HG02610 (cell line): ENCODE measurements around the gene FAM168A.

Source experiments
- ATAC-seq: cut with Tn5 transposase; IDR thresholded peaks from one replicate; pipeline ENCODE4 v1.9.1; 2021; ENCODE audit warnings: mild to moderate bottlenecking, moderate library complexity; ENCODE audit not compliant: unreplicated experiment

Gene FAM168A

DNA sequence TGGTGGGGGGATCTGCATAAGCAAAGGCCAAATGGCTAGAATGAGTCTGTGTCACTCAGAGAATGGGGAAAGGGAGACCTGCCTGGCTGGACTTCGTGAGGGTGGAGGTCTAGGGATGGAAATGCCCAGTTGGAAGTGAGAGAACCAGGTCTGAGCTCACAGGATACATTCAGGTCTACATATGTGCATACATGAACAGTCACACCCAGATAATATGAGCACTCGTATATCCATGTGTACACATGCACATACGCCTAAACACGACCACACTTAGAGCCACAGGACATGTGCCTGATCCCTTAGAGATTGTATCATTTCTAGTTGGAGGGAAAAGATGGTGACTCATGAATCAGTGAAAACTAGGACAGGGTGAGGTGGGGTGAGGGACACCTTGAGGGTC lies 242.8 kb downstream of the FAM168A start:
- ATAC-seq = no peak

DNA sequence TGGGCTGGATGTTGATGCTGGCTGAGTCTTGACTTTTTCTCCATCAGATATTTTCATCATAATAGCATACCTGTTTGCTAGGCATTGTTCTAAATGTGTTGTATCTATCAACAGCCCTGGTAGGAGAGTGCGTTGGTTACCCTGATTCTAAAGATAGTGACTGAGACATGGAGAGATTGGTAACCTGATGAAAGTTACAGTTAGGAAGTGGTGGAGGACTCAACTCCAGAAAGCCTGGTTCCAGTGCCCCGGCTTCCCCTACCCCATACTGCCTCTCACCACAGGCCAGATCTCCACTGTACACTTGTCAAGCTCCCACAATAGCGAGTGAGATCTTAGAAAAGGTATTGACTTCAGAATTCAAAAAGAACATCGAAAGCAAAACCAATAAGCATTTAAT lies 244.5 kb downstream of the FAM168A start:
- ATAC-seq = no peak

DNA sequence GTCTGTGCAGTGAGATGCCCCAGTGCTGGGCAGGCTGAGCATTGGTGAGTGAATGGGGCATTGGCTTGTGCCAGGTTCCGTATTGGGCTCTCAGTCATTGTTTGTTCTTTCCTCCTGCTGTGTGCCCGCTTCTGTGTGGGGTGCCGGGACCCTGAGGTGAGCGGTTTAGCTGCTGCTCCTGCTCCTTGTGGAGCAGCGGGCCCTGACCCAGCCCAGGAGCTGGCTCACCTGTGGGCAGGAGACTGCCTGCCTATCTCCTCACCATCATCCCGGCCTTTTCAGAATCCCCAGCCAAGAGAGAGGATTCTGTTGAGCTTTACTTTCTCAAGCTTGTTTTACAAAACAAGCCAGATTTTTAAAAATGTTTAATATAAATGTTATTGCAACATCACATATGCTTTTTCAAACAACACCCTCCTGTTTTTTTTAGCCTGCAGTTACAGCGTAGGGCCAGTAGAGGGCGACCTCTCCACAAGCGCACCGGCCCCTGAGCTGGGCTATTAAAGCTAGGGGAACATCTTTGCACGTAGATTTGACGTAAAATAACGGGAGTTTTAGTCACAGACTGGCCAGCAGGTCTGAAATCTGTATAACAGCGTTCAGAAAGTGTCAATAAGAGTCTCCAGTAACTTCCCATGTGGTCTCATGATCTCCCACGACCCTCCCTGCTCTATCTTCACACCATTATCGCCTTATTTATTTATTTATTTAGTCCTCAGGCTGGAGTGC lies 246.8 kb downstream of the FAM168A start:
- no peak for ATAC-seq
